Bronchial epithelial cell (primary cell): ENCODE measurements around the gene PCK2. TPM values are rescaled to one million over a fixed set of nuclear protein-coding genes. Genes with fewer than 3 reads are reported as not detected.
A peak's percentile ranks its signal among the peaks of the same experiment; 100 is the strongest.
"Not testable (repeated sequence)": the region's sequence is repeated elsewhere in the genome, so short reads cannot be mapped to it uniquely, and the experiment has no call there.

ENCODE experiments used
- DNase-seq: peaks from one replicate; pipeline ENCODE4 v3.0.0-alpha.2; 2010; ENCODE audit warnings: low read depth
- FAIRE-seq: peaks from 2 replicates; lab custom pipeline; 2011; peaks lifted over from hg19 to GRCh38; lab: Jason Lieb, UNC
- H3K27me3 ChIP-seq: 2 replicates; pipeline ENCODE4 v1.5.1; 2011; ENCODE audit warnings: low read length; ENCODE audit not compliant: control insufficient read depth, insufficient read depth
- H3K36me3 ChIP-seq: 2 replicates; pipeline ENCODE4 v1.5.1; 2011; ENCODE audit warnings: low read length; ENCODE audit not compliant: control insufficient read depth, insufficient read depth
- H3K4me3 ChIP-seq: 2 replicates; pipeline ENCODE4 v1.5.1; 2011; ENCODE audit warnings: mild to moderate bottlenecking, low read depth, low read length, control low read depth
- total RNA-seq: library from RNA; depleted of rRNA; stranded (reverse); fragments of >200 nt; gene quantifications from 2 replicates; pipeline ENCODE4 v1.2.1, GENCODE V29; 2014
- TF ChIP-seq, protein P1 (sequence below): IDR thresholded peaks from 2 replicates; pipeline ENCODE4 v1.5.1; 2011; ENCODE audit warnings: mild to moderate bottlenecking, moderate library complexity, low read length, control low read depth, inconsistent platforms; ENCODE audit not compliant: insufficient read depth, severe bottlenecking

Gene PCK2
- 84.8 and 223 TPM in 2 replicates for total RNA-seq

DNA sequence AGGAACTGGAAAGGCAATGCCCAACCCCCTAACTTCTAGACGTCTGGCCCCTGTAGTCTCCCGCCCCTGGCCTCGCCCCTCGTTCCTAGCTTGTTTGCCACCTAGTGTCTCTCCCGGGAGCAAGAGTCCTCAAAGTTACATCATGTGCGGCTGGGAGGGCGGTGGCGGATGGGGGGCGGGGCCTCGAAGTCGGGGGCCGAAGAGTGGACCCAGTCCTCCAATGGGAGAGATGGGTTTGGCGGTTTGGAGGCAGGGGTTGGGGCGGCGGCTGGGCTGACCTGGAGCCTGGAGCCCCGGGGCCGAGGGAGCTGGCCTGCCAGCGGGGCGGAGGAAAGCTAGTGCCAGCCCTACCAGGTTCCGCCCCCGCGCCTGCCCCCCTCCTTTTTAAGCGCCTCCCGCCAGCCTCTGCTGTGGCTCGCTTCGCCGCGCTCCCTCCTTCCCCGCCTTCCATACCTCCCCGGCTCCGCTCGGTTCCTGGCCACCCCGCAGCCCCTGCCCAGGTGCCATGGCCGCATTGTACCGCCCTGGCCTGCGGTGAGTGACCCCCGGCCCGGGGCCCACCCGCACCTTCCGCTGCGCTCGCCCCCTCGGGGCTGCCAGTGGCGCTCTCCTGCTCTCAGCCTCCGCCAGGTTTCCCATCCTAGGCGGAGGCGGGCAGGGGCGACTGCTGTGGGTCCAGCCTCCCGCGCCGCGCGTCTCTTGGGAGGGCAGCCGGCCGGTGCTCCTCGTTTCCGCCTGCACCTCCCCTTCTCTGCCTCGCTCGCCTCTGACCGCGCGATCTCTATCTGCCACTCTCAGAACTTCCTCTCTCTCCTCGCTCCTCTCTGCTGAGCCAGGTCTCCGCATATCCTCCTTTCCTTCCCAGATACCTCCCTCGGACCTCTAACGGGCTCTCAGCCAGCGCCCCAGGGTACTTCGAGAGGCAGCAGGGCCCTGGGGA, at the start of gene PCK2:
Gene PCK2 (plus strand): TSS at position 411 of the 940 bp plus-strand sequence. CDS start 95 bp downstream, at position 506.
- no peaks in the 10 kb centered on the region for H3K27me3 ChIP-seq
- FAIRE-seq (no peak), DNase-seq (peak; percentile 78)
- H3K4me3 ChIP-seq: peak within 1 kb of the TSS; percentile 94
- peaks cover 27% of the 10 kb centered on the region for H3K36me3 ChIP-seq
- TF ChIP-seq, protein P1, sequence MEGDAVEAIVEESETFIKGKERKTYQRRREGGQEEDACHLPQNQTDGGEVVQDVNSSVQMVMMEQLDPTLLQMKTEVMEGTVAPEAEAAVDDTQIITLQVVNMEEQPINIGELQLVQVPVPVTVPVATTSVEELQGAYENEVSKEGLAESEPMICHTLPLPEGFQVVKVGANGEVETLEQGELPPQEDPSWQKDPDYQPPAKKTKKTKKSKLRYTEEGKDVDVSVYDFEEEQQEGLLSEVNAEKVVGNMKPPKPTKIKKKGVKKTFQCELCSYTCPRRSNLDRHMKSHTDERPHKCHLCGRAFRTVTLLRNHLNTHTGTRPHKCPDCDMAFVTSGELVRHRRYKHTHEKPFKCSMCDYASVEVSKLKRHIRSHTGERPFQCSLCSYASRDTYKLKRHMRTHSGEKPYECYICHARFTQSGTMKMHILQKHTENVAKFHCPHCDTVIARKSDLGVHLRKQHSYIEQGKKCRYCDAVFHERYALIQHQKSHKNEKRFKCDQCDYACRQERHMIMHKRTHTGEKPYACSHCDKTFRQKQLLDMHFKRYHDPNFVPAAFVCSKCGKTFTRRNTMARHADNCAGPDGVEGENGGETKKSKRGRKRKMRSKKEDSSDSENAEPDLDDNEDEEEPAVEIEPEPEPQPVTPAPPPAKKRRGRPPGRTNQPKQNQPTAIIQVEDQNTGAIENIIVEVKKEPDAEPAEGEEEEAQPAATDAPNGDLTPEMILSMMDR: peak; percentile 1

DNA sequence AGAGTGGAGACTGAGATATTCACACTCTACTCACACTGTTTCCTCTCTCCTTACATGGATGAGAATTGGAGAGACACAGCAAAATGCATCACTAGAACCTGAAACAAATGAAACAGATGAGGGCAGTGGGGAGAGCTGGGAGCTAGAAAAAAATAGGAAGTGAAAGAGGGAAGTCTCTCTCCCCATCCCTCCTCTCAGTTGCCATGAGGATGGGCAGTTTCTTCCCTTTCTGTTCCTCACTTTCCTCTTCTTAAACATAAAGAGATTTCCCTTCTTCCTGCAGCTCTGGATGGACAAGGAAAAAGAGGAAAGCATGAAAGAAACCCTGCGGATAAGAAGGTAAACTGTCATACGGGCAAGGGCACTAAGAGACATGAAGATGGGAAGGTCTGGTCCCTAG, 45.1 kb upstream of the PCK2 start:
- FAIRE-seq, H3K36me3 ChIP-seq, H3K27me3 ChIP-seq, DNase-seq, H3K4me3 ChIP-seq: not testable (repeated sequence)

DNA sequence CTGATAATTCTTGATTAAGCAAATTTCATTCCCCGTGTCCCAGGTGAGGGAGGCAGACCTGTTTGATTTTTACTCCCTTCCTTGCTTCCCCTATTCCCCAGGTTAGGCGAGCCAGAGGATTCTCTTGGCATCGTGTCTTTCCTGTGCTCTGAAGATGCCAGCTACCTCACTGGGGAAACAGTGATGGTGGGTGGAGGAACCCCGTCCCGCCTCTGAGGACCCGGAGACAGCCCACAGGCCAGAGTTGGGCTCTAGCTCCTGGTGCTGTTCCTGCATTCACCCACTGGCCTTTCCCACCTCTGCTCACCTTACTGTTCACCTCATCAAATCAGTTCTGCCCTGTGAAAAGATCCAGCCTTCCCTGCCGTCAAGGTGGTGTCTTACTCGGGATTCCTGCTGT, 43.4 kb upstream of the PCK2 start:
- not testable (repeated sequence) for H3K36me3 ChIP-seq, H3K4me3 ChIP-seq, H3K27me3 ChIP-seq, FAIRE-seq, DNase-seq

DNA sequence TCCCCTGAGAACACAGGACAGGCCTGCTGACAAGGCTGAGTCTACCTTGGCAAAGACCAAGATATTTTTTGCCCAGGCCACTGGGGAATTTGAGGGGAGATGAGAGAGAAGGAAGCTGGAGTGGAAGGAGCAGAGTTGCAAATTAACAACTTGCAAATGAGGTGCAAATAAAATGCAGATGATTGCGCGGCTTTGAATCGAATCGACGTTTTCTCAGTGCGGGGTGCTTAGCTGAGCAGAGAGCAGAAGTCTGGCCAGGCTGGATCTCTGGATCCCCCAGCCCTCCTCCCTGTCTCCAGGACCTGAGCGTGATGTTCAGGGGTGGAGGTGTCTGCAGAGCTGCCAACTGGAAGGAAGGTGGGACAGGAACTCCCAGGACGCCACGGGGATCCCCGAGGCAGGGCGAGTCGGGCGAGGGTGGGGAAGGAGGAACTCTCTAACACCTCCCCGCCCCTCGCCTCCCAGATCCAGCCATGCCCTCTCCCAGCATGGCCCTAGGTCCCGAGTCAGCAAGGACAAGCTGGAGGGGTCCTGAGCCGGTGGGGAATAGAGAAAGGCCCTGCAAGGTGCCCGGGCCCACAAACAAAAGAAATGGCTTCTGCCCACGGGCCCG, 42.8 kb upstream of the PCK2 start:
- FAIRE-seq (no peak), DNase-seq (no peak)
- H3K36me3 ChIP-seq: no peaks in the 10 kb centered on the region
- H3K4me3 ChIP-seq: peak overlapping the region; percentile 53
- TF ChIP-seq, protein P1: no peak
- H3K27me3 ChIP-seq: peaks cover 1% of the 10 kb centered on the region

DNA sequence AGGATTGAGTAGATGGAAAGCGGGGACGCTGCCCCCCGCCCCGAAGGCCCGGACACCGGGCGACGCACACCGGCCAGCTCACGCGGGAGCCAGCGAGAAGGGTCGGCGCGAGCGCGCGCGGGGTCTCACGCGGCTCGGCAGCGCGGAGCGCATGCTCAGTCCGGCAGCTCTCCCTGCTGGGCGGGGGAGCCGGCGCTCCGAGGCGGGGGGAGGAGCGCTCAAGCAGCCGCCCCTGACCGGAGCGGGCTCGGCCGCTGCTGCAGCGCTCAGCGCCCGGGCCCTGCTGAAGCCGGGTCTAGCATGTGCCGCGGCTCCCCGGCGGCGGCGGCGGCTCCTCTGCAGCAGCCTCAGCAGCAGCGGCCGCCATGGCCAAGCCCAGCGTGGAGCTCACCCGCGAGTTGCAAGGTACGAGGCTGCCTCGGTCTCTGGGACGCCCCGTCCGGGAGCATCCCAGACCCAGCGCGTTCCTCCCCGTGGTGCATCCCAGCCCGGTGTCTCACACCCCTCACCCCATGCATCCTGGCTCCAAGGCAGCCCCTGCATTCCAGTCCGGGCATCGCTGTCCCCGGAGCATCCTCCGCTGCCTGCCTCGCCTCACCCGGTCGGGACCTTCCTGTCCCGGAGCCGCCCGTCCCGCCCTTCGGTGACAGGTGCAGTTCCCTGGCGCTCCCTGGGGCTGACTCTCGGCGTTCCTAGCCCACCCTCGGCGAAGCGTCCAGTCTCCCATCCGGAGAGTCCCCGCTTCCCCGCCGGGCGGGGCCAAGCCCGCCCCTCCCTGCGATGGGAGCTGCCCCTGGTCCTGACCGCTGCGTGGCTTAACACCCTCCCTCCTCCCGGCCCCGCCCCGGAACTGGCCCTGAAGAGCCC, 42.1 kb upstream of the PCK2 start, which contains the start of gene CARMIL3:
Gene CARMIL3 (plus strand): TSS at position 221 of the 867 bp plus-strand sequence. CDS start 145 bp downstream, at position 366.
- no peak for FAIRE-seq

More for the DNA sequence above, 42.1 kb upstream of the PCK2 start, which contains the start of gene CARMIL3:
- TF ChIP-seq, protein P1: no peak
- peaks cover 1% of the 10 kb centered on the region for H3K27me3 ChIP-seq
- H3K36me3 ChIP-seq: no peaks in the 10 kb centered on the region
- peak within 1 kb of the TSS; percentile 53 for H3K4me3 ChIP-seq
- DNase-seq: no peak
